ENCODE results near the gene GNA15.
A peak's percentile ranks its signal among the peaks of the same experiment; 100 is the strongest.
"Not testable (repeated sequence)": the region's sequence is repeated elsewhere in the genome, so short reads cannot be mapped to it uniquely, and the experiment has no call there.

Gene GNA15

DNA sequence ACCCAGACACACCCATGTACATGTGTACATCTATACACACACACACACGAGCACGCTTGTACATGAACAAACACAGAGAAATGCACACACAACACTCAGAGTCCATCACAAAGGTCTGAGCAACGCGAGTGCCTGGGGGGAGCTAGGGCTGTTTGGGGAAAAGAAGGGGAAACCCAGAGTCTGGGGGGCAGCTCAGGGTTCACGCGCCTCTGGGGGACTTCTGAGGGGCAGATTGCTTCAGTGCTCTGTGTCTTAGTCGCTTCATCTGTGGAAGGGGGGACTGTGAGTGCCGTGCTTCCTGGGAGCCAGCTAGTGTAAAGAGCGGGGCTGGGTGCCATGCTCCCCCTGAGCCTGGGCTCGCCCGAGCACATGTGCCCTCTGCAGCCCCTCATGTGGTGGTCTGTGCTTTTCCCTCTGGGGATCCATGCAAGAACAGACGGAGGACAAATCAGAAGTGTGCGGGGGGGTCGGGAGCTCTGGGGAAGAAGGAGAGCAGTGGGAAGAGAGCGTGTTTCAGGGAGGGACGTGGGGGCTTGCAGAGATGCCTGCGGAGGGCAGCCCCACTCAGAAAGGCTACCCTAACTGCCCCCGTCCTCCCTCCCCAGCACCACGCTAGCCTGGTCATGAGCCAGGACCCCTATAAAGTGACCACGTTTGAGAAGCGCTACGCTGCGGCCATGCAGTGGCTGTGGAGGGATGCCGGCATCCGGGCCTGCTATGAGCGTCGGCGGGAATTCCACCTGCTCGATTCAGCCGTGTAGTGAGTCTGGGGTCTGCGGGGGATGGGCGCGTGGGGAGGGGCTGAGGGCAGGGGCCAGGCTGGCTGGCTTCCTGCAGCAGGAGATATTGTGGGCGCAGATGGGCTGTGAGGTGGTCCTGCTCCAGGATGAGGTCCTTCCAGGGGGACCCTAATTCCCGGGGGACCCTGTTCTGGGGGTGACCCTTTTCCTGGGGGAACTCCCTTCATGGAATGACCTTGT, 14.0 kb downstream of the GNA15 start:
- no peak for DNase-seq (ENCODE audit: low read depth)

DNA sequence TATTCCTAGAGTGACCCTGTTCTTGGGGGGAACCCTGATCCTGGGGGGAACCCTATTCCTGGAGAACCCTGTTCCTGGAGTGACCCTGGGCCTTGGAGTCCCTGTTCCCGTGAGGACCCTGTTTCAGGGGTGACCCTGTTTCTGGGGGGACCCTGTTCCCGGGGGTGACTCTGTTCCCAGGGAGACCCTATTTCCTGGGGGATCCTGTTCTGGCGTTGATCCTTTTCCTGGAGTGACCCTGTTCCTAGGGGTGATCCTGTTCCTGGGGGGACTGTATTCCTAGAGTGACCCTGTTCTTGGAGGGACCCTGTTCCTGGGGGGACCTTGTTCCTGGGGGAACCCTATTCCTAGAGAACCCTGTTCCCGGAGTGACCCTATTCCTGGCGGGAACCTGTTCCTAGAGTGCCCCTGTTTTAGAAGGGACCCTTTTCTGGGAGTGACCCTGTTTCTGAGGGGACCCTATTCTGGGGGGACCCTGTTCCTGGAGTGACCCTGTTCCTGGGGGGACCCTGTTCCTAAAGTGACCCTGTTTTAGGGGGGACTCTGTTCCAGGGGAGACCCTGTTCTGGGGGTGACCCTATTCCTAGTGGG, 15.0 kb downstream of the GNA15 start:
- no peak for DNase-seq (ENCODE audit: low read depth)

- DNase-seq (ENCODE audit: low read depth), result no peak
These were observed 16.0 kb downstream of the GNA15 start for GRCh38 chr19:3151563-3152418.

GRCh38 chr19:3152419-3152780, 16.6 kb downstream of the GNA15 start:
- no peak for DNase-seq (ENCODE audit: low read depth)

GRCh38 chr19:3153286-3154230, 17.7 kb downstream of the GNA15 start:
- DNase-seq (ENCODE audit: low read depth), result no peak

GRCh38 chr19:3154447-3154846, 18.6 kb downstream of the GNA15 start:
- DNase-seq (ENCODE audit: low read depth), result not testable (repeated sequence)

- peak; percentile 94 for DNase-seq (ENCODE audit: low read depth)
These were observed 19.3 kb downstream of the GNA15 start for GRCh38 chr19:3154957-3155736.

GRCh38 chr19:3157096-3157845, 21.4 kb downstream of the GNA15 start:
- DNase-seq (ENCODE audit: low read depth), result no peak

DNA sequence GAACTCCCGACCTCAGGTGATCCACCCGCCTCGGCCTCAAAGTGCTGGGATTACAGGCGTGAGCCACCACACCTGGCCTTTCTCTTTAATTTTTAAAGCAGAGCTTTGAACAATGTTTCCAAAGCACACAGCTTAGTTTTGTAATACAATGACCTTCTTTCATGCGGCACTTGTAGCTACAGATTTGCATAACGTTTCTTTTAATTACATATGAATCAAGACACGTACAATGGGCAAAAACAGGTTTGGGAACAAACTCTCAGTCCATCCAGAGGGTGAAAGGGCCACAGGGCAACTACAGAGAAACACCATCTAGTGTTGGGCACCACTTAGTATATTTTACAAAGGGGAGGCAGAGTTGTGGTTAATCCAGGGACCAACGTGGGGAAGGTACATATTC, 23.7 kb downstream of the GNA15 start:
- no peak for DNase-seq (ENCODE audit: low read depth)

DNA sequence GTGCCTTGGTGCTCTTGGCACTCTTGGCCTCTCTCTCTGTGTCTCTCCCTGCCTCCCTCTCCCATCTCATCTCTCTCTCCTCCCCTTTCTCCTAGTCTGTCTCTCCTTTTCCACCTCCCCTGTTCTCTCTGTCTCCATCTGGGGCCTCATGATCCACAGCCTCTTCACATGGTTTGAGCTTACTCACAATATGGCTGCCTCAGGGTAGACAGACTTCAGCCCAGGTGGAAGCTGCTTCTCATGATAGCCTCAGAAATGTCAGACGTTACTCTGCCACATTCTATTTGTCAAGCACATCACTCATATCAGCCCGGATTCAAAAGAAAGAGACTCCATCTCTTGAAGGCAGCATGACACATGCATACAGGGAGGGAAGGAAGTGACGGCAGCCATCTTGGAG, 24.4 kb downstream of the GNA15 start:
- DNase-seq (ENCODE audit: low read depth), result no peak

DNA sequence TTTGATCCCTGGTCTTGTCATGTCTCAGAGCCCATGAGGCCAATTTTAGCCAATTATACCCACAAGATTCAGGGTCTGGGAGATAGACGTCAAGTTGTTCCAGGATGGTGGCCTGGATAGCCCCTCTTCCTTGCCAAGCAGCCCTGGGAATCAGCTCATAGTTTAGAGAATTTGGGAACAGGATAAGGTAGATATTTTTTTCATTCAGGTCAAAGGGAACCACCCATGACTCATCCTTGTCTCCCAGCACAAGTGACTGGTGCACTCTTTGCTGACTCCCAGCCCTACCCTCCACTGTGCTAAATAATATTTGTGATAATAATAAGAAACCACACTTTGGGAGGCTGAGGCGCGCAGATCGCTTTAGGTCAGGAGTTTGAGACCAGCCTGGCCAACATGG, 25.6 kb downstream of the GNA15 start:
- DNase-seq (ENCODE audit: low read depth), result no peak

GRCh38 chr19:3162418-3163229, 26.8 kb downstream of the GNA15 start:
- DNase-seq (ENCODE audit: low read depth), result no peak

GRCh38 chr19:3163230-3163886, 27.5 kb downstream of the GNA15 start:
- no peak for DNase-seq (ENCODE audit: low read depth)

DNA sequence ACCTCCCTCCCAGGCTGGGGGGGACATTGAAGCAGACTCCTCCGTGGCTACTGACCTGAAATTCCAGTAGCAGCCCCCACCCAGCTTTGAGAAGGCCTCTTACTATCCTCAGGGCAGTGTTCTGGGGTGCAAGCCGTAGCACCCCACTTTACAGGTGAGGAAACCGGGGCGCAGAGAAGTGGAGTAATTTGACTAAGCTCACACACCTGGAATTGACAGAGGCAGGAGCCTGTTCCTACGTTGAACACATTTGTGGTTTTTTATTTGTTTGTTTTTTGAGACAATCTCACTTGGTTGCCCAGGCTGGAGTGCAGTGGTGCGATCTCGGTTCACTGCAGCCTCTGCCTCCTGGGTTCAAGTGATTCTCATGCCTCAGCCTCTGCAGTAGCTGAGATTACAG, 28.1 kb downstream of the GNA15 start:
- DNase-seq (ENCODE audit: low read depth), result no peak

DNA sequence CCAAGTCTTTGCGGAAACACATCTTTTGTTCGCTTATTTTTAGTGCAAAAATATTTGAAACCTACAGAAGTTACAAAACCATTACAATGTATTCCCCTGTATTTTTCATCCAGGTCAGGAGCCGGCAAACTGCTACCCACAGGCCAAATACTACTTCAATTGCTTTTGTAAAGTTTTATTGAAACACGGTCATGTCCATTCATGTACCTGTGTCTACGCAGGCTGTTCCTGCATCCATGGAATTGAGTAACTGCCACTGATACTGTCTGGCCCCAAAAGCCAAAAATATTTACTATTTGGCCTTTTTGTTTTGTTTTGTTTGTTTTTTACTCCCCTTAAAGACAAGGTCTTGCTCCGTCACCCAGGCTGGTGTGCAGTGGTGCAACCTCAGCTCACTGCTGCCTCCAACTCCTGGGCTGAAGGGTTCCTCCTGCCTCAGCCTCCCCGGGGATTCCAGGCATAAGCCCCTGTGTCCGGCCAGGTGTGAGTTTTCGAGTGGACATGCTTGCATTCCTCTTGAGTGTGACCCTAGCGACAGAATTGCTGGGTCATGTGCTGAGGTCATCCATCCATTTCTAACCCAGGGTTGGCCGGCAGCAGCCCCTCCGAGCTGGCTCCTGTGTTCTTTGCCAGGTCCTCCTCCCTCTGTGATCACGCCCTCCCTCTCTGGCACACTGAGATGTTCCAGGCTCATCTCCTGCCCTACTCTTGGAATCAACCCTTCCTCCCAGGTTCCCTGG, 31.9 kb downstream of the GNA15 start:
- DNase-seq (ENCODE audit: low read depth), result no peak

- DNase-seq (ENCODE audit: low read depth), result no peak
These were observed 36.2 kb downstream of the GNA15 start for GRCh38 chr19:3171894-3172672.

DNA sequence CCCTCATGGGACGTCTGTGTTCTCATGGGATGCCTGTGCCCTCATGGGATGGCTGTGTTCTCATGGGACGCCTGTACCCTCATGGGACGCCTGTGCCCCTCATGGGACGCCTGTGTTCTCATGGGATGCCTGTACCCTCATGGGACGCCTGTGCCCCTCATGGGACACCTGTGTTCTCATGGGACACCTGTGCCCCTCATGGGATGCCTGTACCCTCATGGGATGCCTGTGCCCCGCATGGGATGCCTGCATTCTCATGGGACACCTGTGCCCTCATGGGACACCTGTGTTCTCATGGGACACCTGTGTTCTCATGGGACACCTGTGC, 36.8 kb downstream of the GNA15 start:
- DNase-seq (ENCODE audit: low read depth), result not testable (repeated sequence)

Measured in fibroblast of the conjunctiva (primary cell).